Pancreas (tissue), 10 donors: ENCODE results near the gene MAN1A1. TPM values are rescaled to one million over a fixed set of nuclear protein-coding genes. Genes with fewer than 3 reads are reported as not detected.

ENCODE experiments used
- ATAC-seq, 4 donors: fragments of 200-7000 bp; cut with Tn5 transposase; one replicate each; pipeline versions ENCODE4 v1.8.0 to v1.9.1; 2020; ENCODE audit warnings: mild to moderate bottlenecking in 4 of 4, moderate library complexity in 4 of 4
- DNase-seq, 6 donors: peaks; one replicate each; pipeline ENCODE4 v3.0.0-alpha.2; 2020
- FAIRE-seq: peaks from 2 replicates; lab custom pipeline; 2012; peaks lifted over from hg19 to GRCh38; lab: Jason Lieb, UNC
- H3K27ac ChIP-seq, 4 donors: fragments of 200-600 bp; sonication (generic); 1 replicate in 3 of 4; 2 replicates in 1 of 4; pipeline versions ENCODE4 v1.5.0 to v1.8.0; 2020
- H3K27me3 ChIP-seq, 4 donors: fragments of 200-600 bp; one replicate each; pipeline ENCODE4 v1.8.0; 2021
- H3K36me3 ChIP-seq, 3 donors: fragments of 200-600 bp; sonication (generic) in 1 of 3; one replicate each; pipeline versions ENCODE4 v1.5.0 to v1.8.0; 2020 to 2021
- H3K4me1 ChIP-seq, 3 donors: fragments of 200-600 bp; one replicate each; pipeline ENCODE4 v1.8.0; 2021
- H3K4me3 ChIP-seq, 4 donors: fragments of 200-600 bp; sonication (generic) in 2 of 4; one replicate each; pipeline versions ENCODE4 v1.5.0 to v1.8.0; 2020 to 2021
- H3K9me3 ChIP-seq, 4 donors: fragments of 200-600 bp; one replicate each; pipeline ENCODE4 v1.8.0; 2021
- CTCF ChIP-seq, 4 donors: fragments of 200-600 bp; sonication (generic) in 3 of 4; IDR thresholded peaks; one replicate each; pipeline versions ENCODE4 v1.5.0 to v1.8.0; 2021; ENCODE audit warnings: antibody characterized with exemption in 4 of 4
- WGBS, 2 donors: extraction: QIAGEN DNeasy Blood & Tissue Kit; methylation state at CpG; one replicate each; pipeline ENCODE4 v1.1.7; 2013; 5-methylcytosine and 5-hydroxymethylcytosine counted together
- intact Hi-C, 3 donors: fragments of 100-400 bp; cut with DNase I; formaldehyde crosslinking; loops; one replicate each; pipeline versions ENCODE4 v1.11.1 to v1.14.2; 2022
- polyA plus RNA-seq, 2 donors: library from polyadenylated mRNA; stranded (reverse); fragments of 200-250 nt; gene quantifications; one replicate each; pipeline ENCODE4 v1.2.3, GENCODE V29; 2013
- total RNA-seq, 6 donors: library from RNA; stranded (reverse); fragmentation: NEBNext Ultra II Directional in 4 of 6; extraction: Animal tissue kit (Norgen Biotek cat#: 25700) in 4 of 6; gene quantifications; one replicate each; pipeline versions ENCODE4 v1.2.1 to v1.2.4, GENCODE V29; 2021 to 2023
- donor health status: healthy with polysubstance abuse.
- donor health status: DM: no; HTN: no; CAD: no; lungs with moderate emphysema.
- donor health status: DM: no; HTN: no; CAD: no.
- donor health status: control.
- donor health status: control.
- donor health status: Bipolar disorder and iron deficiency.
- donor health status: DM: yes; HTN: yes; CAD: no.
- donor health status: DM: no; HTN: no; CAD: no.
- donor health status: DM: no; HTN: no; CAD: no.
- donor health status: DM: yes; HTN: yes; CAD: no.

The MAN1A1 gene
- total and polyA plus RNA-seq, 8 donors: 11.7 to 86.1 (median 30.7) TPM

- peak in 2 of 4 donors; percentile 22 to 37 for ATAC-seq
- intact Hi-C loops: no loop called here
- peak in 2 of 4 donors; percentile 37 to 47 for TF ChIP-seq CTCF (IDR thresholded peaks at IDR 0.05)
- 9 to 18% methylated on average over 3 of the region's 3 CpGs for WGBS, 2 donors
- DNase-seq: no peak
- peak overlapping the region; percentile 77 to 99 (median 90) for H3K27ac ChIP-seq
- H3K9me3 ChIP-seq: no peaks in the 10 kb centered on the region
- FAIRE-seq: peak; percentile 86
- no peaks in the 10 kb centered on the region for H3K36me3 ChIP-seq
- H3K4me3 ChIP-seq: peak overlapping the region; percentile 90 to 97 (median 95)
- H3K4me1 ChIP-seq: peaks cover 3 to 13% (median 13%) of the 10 kb centered on the region in 3 donors
- no peaks in the 10 kb centered on the region for H3K27me3 ChIP-seq
Measured at GRCh38 chr6:119350952-119351372, 1.4 kb upstream of the MAN1A1 start.

GRCh38 chr6:119350202-119350951, 816 bp upstream of the MAN1A1 start:
- H3K4me1 ChIP-seq: peaks cover 9 to 13% (median 10%) of the 10 kb centered on the region in 3 donors
- FAIRE-seq (no peak), DNase-seq (peak in 3 of 6 donors; percentile 16 to 84 (median 33)), ATAC-seq (peak; percentile 7 to 21 (median 11))
- peak overlapping the region; percentile 90 to 97 (median 95) for H3K4me3 ChIP-seq
- TF ChIP-seq CTCF (IDR thresholded peaks at IDR 0.05): no peak
- WGBS, 2 donors: 0% methylated on average over 22 to 24 of the region's 24 CpGs
- intact Hi-C loops: no loop called here
- H3K27me3 ChIP-seq: no peaks in the 10 kb centered on the region
- peak overlapping the region; percentile 77 to 99 (median 90) for H3K27ac ChIP-seq
- no peaks in the 10 kb centered on the region for H3K9me3 ChIP-seq
- no peaks in the 10 kb centered on the region for H3K36me3 ChIP-seq

GRCh38 chr6:119348748-119349360, 707 bp downstream of the MAN1A1 start:
- H3K9me3 ChIP-seq: no peaks in the 10 kb centered on the region
- no peaks in the 10 kb centered on the region for H3K27me3 ChIP-seq
- FAIRE-seq (no peak), DNase-seq (peak in 3 of 6 donors; percentile 10 to 83 (median 41)), ATAC-seq (peak; percentile 0 to 14 (median 4))
- 0% methylated on average over 42 to 75 of the region's 75 CpGs for WGBS, 2 donors
- no peak for TF ChIP-seq CTCF (IDR thresholded peaks at IDR 0.05)
- H3K36me3 ChIP-seq: no peaks in the 10 kb centered on the region
- peak overlapping the region; percentile 90 to 97 (median 95) for H3K4me3 ChIP-seq
- peak overlapping the region; percentile 77 to 99 (median 90) for H3K27ac ChIP-seq
- intact Hi-C loops: loop anchor here in 1 of 3 donors (5.0 kb wide), 1 partner anchor 212 kb away; no protein-coding TSS in a partner anchor
- H3K4me1 ChIP-seq: peaks cover 11 to 21% (median 18%) of the 10 kb centered on the region in 3 donors

GRCh38 chr6:119348096-119348747, 1.3 kb downstream of the MAN1A1 start:
- Histone ChIP-seq H3K36me3 (no peaks in the 10 kb centered on the region), H3K9me3 (no peaks in the 10 kb centered on the region), H3K27ac (peak overlapping the region; percentile 77 to 99 (median 90)), H3K4me1 (peaks cover 11 to 25% (median 18%) of the 10 kb centered on the region in 3 donors), H3K27me3 (no peaks in the 10 kb centered on the region), H3K4me3 (peak overlapping the region; percentile 90 to 97 (median 95))
- 2 to 3% methylated on average over 35 of the region's 35 CpGs for WGBS, 2 donors
- no peak for TF ChIP-seq CTCF (IDR thresholded peaks at IDR 0.05)
- peak in 1 of 4 donors; percentile 1 for ATAC-seq
- no peak for FAIRE-seq
- intact Hi-C loops: loop anchor here in 1 of 3 donors (5.0 kb wide), 1 partner anchor 211 kb away; no protein-coding TSS in a partner anchor
- DNase-seq: peak; percentile 23 to 75 (median 44)
